B cell (primary cell): ENCODE data around the gene UCKL1.

Source experiments
- CTCF ChIP-seq: fragments of 200-600 bp; IDR thresholded peaks from one replicate; pipeline ENCODE4 v1.8.0; 2022; ENCODE audit warnings: antibody characterized with exemption, mild to moderate bottlenecking
- EZH2 ChIP-seq: IDR thresholded peaks from 2 replicates; pipeline ENCODE4 v1.6.1; 2012; ENCODE audit warnings: borderline replicate concordance, low read depth, mild to moderate bottlenecking, moderate library complexity, low read length; ENCODE audit not compliant: insufficient read depth, poor library complexity, severe bottlenecking

GRCh38 chr20:63940071-63940471 lies 16.1 kb downstream of the UCKL1 start:
- TF ChIP-seq EZH2 (no peak), CTCF (no peak)
